ENCODE measurements around the gene PSD2. TPM values are rescaled to one million over a fixed set of nuclear protein-coding genes. Genes with fewer than 3 reads are reported as not detected.

Gene PSD2
- total RNA-seq, 4 donors from 2014 or later: 0.10 TPM; not detected in 3

DNA sequence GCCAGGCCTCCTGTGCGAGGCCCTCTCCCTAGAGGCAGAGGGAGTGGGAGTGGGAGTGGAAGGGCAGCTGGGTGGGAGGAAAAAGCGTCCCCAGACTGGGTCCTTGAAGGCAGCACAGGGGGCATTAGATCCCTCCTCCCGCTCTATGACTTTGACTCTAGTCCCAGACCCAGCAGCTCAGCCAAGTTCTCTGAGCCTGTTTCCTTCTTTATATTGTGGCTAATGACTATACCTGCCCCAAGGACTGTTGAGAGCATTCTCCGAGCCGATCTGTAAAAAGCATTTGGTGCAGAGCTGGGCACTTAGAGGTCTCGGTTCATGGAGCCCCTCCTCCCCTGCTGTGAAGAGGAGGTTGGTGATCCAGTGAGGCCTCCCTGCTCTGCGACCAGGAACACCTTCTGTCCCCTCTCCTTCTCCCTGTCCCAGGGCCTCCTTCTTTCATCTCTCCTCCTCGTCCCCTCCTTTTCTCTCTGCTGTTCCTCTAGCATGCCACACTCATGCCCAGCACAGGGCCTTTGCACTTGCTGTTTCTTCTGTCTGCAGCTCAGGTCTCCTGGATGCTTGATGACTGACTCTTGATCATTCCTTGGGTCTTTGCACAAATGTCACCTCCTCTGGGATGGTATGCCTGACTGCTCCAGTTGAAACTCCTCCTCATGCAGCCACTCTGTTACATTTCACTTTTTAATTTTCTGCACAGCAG, 23.4 kb upstream of the PSD2 start:
- intact Hi-C loops (cut with DNase I; ENCODE audit: low total_unique reads): no loop called here
- H3K4me1 ChIP-seq: peaks cover 5 to 6% of the 10 kb centered on the region in 2 donors
- H3K27me3 ChIP-seq: no peaks in the 10 kb centered on the region
- no peaks in the 10 kb centered on the region for H3K36me3 ChIP-seq
- H3K4me3 ChIP-seq: no peak overlapping the region
- in situ Hi-C loops (cut with MboI; ENCODE audit: low sequenced_read_pairs in 4 of 4): no loop called here
- DNase-seq: no peak
- H3K27ac ChIP-seq: no peak overlapping the region
- no peaks in the 10 kb centered on the region for H3K9me3 ChIP-seq
- TF ChIP-seq, protein P1, sequence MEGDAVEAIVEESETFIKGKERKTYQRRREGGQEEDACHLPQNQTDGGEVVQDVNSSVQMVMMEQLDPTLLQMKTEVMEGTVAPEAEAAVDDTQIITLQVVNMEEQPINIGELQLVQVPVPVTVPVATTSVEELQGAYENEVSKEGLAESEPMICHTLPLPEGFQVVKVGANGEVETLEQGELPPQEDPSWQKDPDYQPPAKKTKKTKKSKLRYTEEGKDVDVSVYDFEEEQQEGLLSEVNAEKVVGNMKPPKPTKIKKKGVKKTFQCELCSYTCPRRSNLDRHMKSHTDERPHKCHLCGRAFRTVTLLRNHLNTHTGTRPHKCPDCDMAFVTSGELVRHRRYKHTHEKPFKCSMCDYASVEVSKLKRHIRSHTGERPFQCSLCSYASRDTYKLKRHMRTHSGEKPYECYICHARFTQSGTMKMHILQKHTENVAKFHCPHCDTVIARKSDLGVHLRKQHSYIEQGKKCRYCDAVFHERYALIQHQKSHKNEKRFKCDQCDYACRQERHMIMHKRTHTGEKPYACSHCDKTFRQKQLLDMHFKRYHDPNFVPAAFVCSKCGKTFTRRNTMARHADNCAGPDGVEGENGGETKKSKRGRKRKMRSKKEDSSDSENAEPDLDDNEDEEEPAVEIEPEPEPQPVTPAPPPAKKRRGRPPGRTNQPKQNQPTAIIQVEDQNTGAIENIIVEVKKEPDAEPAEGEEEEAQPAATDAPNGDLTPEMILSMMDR (IDR thresholded peaks at IDR 0.05 in 4 of 5, conservative IDR thresholded peaks at IDR 0.05 in 1 of 5): no peak
- TF ChIP-seq POLR2A (IDR thresholded peaks at IDR 0.05): no peak
- ATAC-seq: no peak

DNA sequence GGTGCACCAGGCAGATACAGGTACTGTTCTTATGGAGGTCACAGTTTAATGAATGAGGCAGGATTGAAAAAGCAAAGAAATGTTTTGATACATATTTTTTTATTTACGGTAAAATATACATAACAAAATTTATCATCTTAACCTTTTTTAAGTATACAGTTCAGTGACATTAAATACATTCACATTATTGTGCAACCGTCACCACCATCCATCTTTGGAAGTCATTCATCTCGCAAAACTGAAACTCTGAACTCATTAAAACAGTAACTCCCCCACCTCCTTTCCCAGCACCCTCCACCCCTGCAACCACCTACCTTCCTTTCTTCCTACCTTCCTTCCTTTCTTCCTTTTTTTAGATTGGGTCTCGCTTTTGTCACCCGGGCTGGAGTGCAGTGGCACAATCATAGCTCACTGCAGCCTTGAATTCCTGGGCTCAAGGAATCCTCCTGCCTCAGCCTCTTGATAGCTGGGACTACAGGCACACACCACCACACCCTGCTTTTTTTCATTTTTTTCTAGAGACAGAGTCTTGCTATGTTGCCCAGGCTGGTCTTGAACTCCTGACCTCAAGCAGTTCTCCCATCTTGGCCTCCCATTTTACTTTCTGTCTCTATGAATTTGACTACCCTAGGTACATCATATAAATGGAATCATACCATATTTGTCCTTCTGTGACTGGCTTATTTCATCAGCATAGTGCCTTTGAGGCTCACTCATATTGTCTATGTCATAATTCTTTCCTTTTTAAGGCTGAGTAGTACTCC, 22.5 kb upstream of the PSD2 start:
- Histone ChIP-seq H3K27ac (no peak overlapping the region), H3K27me3 (no peaks in the 10 kb centered on the region), H3K4me1 (peaks cover 5 to 6% of the 10 kb centered on the region in 2 donors), H3K36me3 (no peaks in the 10 kb centered on the region), H3K9me3 (no peaks in the 10 kb centered on the region), H3K4me3 (no peak overlapping the region)
- DNase-seq (no peak), ATAC-seq (no peak)
- intact Hi-C loops (cut with DNase I; ENCODE audit: low total_unique reads) (no loop called here), in situ Hi-C loops (cut with MboI; ENCODE audit: low sequenced_read_pairs in 4 of 4) (no loop called here)
- no peak for TF ChIP-seq POLR2A (IDR thresholded peaks at IDR 0.05)
- TF ChIP-seq, protein P1 (IDR thresholded peaks at IDR 0.05 in 4 of 5, conservative IDR thresholded peaks at IDR 0.05 in 1 of 5): no peak

DNA sequence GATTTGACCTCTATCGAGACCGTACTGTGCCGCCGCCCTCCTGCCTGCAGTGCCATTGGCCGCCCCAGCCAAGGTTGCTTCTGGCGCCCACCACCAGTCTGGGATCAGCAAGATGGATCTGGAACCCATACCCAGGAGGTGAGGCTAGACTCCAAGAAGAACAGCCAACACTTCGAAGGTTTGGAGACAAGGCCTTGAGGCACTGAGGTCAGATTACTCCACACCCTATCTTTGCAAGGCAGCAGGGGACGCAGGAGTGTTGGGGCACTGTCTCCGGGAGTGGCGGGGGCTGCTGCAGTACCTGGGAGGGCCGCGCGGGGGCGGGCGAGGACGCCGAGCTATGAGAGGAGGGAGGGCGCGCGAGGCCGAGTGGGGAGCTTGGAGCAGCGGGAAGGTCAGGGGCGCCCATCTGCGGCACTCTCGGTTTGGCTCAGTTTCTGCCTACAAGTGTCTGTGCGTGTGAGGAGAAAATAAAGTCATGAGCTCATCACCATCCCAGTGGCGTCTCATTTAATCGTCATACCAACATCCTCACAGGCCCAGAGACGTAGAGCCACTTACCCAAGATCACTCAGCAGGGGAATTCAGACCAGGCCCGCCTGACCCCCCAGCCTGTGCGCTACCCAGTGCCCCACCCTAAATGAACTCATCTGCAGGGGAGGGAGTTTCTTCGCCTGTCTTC, 20.5 kb upstream of the PSD2 start:
- Histone ChIP-seq H3K27me3 (no peaks in the 10 kb centered on the region), H3K27ac (no peak overlapping the region), H3K9me3 (no peaks in the 10 kb centered on the region), H3K4me1 (peaks cover 0 to 6% of the 10 kb centered on the region in 2 donors), H3K36me3 (no peaks in the 10 kb centered on the region), H3K4me3 (no peak overlapping the region)
- in situ Hi-C loops (cut with MboI; ENCODE audit: low sequenced_read_pairs in 4 of 4) (loop anchor here in 3 of 4 donors (25.0 kb wide), 2 partner anchors 287 to 587 kb away; partner anchors contain the start of gene SLC4A9 (in 1 of the 3)), intact Hi-C loops (cut with DNase I; ENCODE audit: low total_unique reads) (no loop called here)
- peak; percentile 64 to 74 for ATAC-seq
- peak; percentile 26 to 59 for DNase-seq
- no peak for TF ChIP-seq POLR2A (IDR thresholded peaks at IDR 0.05)
- TF ChIP-seq, protein P1 (IDR thresholded peaks at IDR 0.05 in 4 of 5, conservative IDR thresholded peaks at IDR 0.05 in 1 of 5): peak; percentile 85 to 96 (median 87)

DNA sequence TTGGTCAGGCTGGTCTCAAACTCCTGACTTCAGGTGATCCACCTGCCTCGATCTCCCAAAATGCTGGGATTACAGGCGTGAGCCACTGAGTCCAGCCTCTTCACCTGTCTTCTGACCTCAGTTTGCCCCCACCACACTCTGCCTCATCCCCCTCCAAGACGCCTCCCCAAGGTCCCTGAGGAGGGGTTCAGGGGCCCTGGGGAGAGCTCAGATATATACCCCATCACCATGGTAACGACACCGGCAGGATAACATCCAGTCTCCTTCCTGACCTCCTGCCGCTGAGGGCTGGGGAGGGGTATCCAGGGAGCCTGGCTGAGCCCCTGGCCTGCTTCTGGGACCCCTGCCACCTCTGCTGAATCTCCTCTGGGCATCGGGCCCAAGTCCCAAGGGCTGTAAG, 19.7 kb upstream of the PSD2 start:
- intact Hi-C loops (cut with DNase I; ENCODE audit: low total_unique reads): no loop called here
- in situ Hi-C loops (cut with MboI; ENCODE audit: low sequenced_read_pairs in 4 of 4): loop anchor here in 3 of 4 donors (25.0 kb wide), 2 partner anchors 286 to 586 kb away; partner anchors contain the start of gene SLC4A9 (in 1 of the 3)
- TF ChIP-seq, protein P1 (IDR thresholded peaks at IDR 0.05 in 4 of 5, conservative IDR thresholded peaks at IDR 0.05 in 1 of 5): no peak
- H3K4me1 ChIP-seq: peaks cover 0 to 6% of the 10 kb centered on the region in 2 donors
- H3K36me3 ChIP-seq: no peaks in the 10 kb centered on the region
- ATAC-seq (no peak), DNase-seq (no peak)
- no peak overlapping the region for H3K4me3 ChIP-seq
- no peaks in the 10 kb centered on the region for H3K27me3 ChIP-seq
- no peak overlapping the region for H3K27ac ChIP-seq
- H3K9me3 ChIP-seq: no peaks in the 10 kb centered on the region

Measured in gastrocnemius medialis (tissue), 4 donors.